GM12865 (cell line): ENCODE measurements around the gene GGACT.
A peak's percentile ranks its signal among the peaks of the same experiment; 100 is the strongest.

Experiments used
- DNase-seq: peaks from one replicate; pipeline ENCODE4 v3.0.0; 2010; ENCODE audit warnings: low read depth
- H3K4me3 ChIP-seq: 2 replicates; pipeline ENCODE4 v1.5.1; 2011; ENCODE audit warnings: mild to moderate bottlenecking, low read depth, low read length, control low read depth
- CTCF ChIP-seq: IDR thresholded peaks from 2 replicates; pipeline ENCODE4 v1.5.1; 2011; ENCODE audit warnings: low read length, control low read depth, low read depth, inconsistent platforms; ENCODE audit not compliant: insufficient read depth; ENCODE audit errors: missing control alignments

Gene GGACT

GRCh38 chr13:100483841-100484381 lies 104.7 kb downstream of the GGACT start:
- TF ChIP-seq CTCF, result no peak
- no peak overlapping the region for H3K4me3 ChIP-seq
- DNase-seq, result peak; percentile 26

- no peak overlapping the region for H3K4me3 ChIP-seq
- no peak for DNase-seq
- TF ChIP-seq CTCF, result no peak
Measured at GRCh38 chr13:100483139-100483538, 105.5 kb downstream of the GGACT start.

GRCh38 chr13:100480676-100481075 lies 107.9 kb downstream of the GGACT start:
- no peak for DNase-seq

More at GRCh38 chr13:100480676-100481075, 107.9 kb downstream of the GGACT start:
- TF ChIP-seq CTCF, result no peak
- no peak overlapping the region for H3K4me3 ChIP-seq
